Measurements from ENCODE around the gene KLHL5. TPM values are rescaled to one million over a fixed set of nuclear protein-coding genes. Genes with fewer than 3 reads are reported as not detected.
"Not testable (repeated sequence)": the region's sequence is repeated elsewhere in the genome, so short reads cannot be mapped to it uniquely, and the experiment has no call there.

Gene KLHL5
- total RNA-seq, 4 donors from 2014 or later = 15.4 to 52.0 (median 33.2) TPM

GRCh38 chr4:39030725-39031124, 31.3 kb upstream of the KLHL5 start:
- no peak overlapping the region for H3K27ac ChIP-seq
- no peaks in the 10 kb centered on the region for H3K9me3 ChIP-seq
- intact Hi-C loops (cut with DNase I; ENCODE audit: low total_unique reads) = no loop called here
- H3K36me3 ChIP-seq = no peaks in the 10 kb centered on the region
- H3K27me3 ChIP-seq = no peaks in the 10 kb centered on the region
- TF ChIP-seq CTCF (IDR thresholded peaks at IDR 0.05) (no peak), POLR2A (IDR thresholded peaks at IDR 0.05) (no peak)
- H3K4me1 ChIP-seq = no peaks in the 10 kb centered on the region
- no peak for DNase-seq
- H3K4me3 ChIP-seq = no peak overlapping the region

- H3K4me1 ChIP-seq; DNase-seq; H3K36me3 ChIP-seq; H3K4me3 ChIP-seq; intact Hi-C loops (cut with DNase I; ENCODE audit: low total_unique reads); H3K9me3 ChIP-seq; H3K27ac ChIP-seq; H3K27me3 ChIP-seq: not testable (repeated sequence)
Measured at GRCh38 chr4:39031590-39032020, 30.4 kb upstream of the KLHL5 start.

GRCh38 chr4:39032218-39033085, 29.6 kb upstream of the KLHL5 start, which contains the start of gene TMEM156:
Gene TMEM156 (minus strand): TSS chr4:39032409. CDS start chr4:39032313, 96 bp downstream.
- H3K4me1 ChIP-seq = no peaks in the 10 kb centered on the region
- H3K36me3 ChIP-seq = no peaks in the 10 kb centered on the region
- H3K27ac ChIP-seq = no peak within 1 kb of the TSS
- no peak for DNase-seq
- TF ChIP-seq POLR2A (IDR thresholded peaks at IDR 0.05) (no peak), CTCF (IDR thresholded peaks at IDR 0.05) (no peak)
- intact Hi-C loops (cut with DNase I; ENCODE audit: low total_unique reads) = no loop called here
- H3K27me3 ChIP-seq = no peaks in the 10 kb centered on the region
- no peak within 1 kb of the TSS for H3K4me3 ChIP-seq
- no peaks in the 10 kb centered on the region for H3K9me3 ChIP-seq

GRCh38 chr4:39036172-39036571, 25.9 kb upstream of the KLHL5 start:
- Histone ChIP-seq H3K4me1 (no peaks in the 10 kb centered on the region), H3K27me3 (no peaks in the 10 kb centered on the region), H3K9me3 (no peaks in the 10 kb centered on the region), H3K27ac (no peak overlapping the region), H3K36me3 (no peaks in the 10 kb centered on the region), H3K4me3 (no peak overlapping the region)
- TF ChIP-seq CTCF (IDR thresholded peaks at IDR 0.05) (no peak), POLR2A (IDR thresholded peaks at IDR 0.05) (no peak)
- intact Hi-C loops (cut with DNase I; ENCODE audit: low total_unique reads) = no loop called here
- no peak for DNase-seq

GRCh38 chr4:39037491-39037825, 24.6 kb upstream of the KLHL5 start:
- Histone ChIP-seq H3K4me3 (no peak overlapping the region), H3K27ac (no peak overlapping the region), H3K27me3 (no peaks in the 10 kb centered on the region), H3K36me3 (no peaks in the 10 kb centered on the region), H3K9me3 (no peaks in the 10 kb centered on the region), H3K4me1 (no peaks in the 10 kb centered on the region)
- DNase-seq = no peak
- TF ChIP-seq CTCF (IDR thresholded peaks at IDR 0.05) (no peak), POLR2A (IDR thresholded peaks at IDR 0.05) (no peak)
- intact Hi-C loops (cut with DNase I; ENCODE audit: low total_unique reads) = no loop called here

Measured in uterus (tissue), 4 donors.